K562 (cell line): ENCODE results near the gene HELZ. TPM values are rescaled to one million over a fixed set of nuclear protein-coding genes. Genes with fewer than 3 reads are reported as not detected.
A peak's percentile ranks its signal among the peaks of the same experiment; 100 is the strongest.

Experiments used
- BRD4 ChIP-seq: fragments of 200-600 bp; sonication (generic); IDR thresholded peaks from 2 replicates; pipeline ENCODE4 v1.6.1; 2017; ENCODE audit warnings: inconsistent platforms
- CBFA2T3 ChIP-seq: fragments of 450-650 bp; IDR thresholded peaks from 2 replicates; pipeline ENCODE4 v1.6.1; 2017
- CHD4 ChIP-seq: fragments of 200-600 bp; sonication (generic); IDR thresholded peaks from 3 replicates; pipeline ENCODE4 v1.6.1; 2012; ENCODE audit warnings: low read depth, mild to moderate bottlenecking, mixed read lengths, low read length, inconsistent platforms; ENCODE audit not compliant: insufficient read depth, insufficient replicate concordance, poor library complexity, severe bottlenecking
- ELK3 ChIP-seq: fragments of 450-650 bp; formaldehyde crosslinking; IDR thresholded peaks from 2 replicates; pipeline ENCODE4 v1.4.0; 2020; ENCODE audit warnings: mild to moderate bottlenecking
- EZH2 ChIP-seq: IDR thresholded peaks from 2 replicates; pipeline ENCODE4 v1.6.1; 2012; ENCODE audit warnings: low read depth, mild to moderate bottlenecking, inconsistent platforms, low read length, borderline replicate concordance
- FOXP4 ChIP-seq: sonication (generic); formaldehyde crosslinking; IDR thresholded peaks from 2 replicates; pipeline ENCODE4 v1.8.0; 2022; ENCODE audit warnings: mild to moderate bottlenecking, missing genetic modification reagents, borderline replicate concordance
- GATA2 ChIP-seq: sonication (generic); formaldehyde crosslinking; IDR thresholded peaks from 2 replicates; pipeline ENCODE4 v1.4.0; 2020; ENCODE audit warnings: mild to moderate bottlenecking, missing genetic modification reagents
- HDAC1 ChIP-seq, 2 experiments: fragments of 450-650 bp; IDR thresholded peaks; 2 replicates each; pipeline ENCODE4 v1.6.1; 2016 to 2017; ENCODE audit warnings: inconsistent platforms in 1 of 2, mild to moderate bottlenecking in 1 of 2, moderate library complexity in 1 of 2
- HDAC2 ChIP-seq: fragments of 450-650 bp; IDR thresholded peaks from 2 replicates; pipeline ENCODE4 v1.6.1; 2016; ENCODE audit warnings: mild to moderate bottlenecking
- KAT8 ChIP-seq: fragments of 450-650 bp; IDR thresholded peaks from 2 replicates; pipeline ENCODE4 v1.6.1; 2016; ENCODE audit warnings: low read depth, mild to moderate bottlenecking
- MLLT1 ChIP-seq, 2 experiments: fragments of 450-650 bp; IDR thresholded peaks; 2 replicates each; pipeline ENCODE4 v1.6.1; 2016
- MNT ChIP-seq, 2 experiments: fragments of 450-650 bp; conservative IDR thresholded peaks; 2 replicates each; pipeline ENCODE4 v1.6.1; 2017; ENCODE audit warnings: mild to moderate bottlenecking in 2 of 2, moderate library complexity in 2 of 2
- PKNOX1 ChIP-seq: fragments of 450-650 bp; IDR thresholded peaks from 2 replicates; pipeline ENCODE4 v1.6.1; 2016
- SETDB1 ChIP-seq: IDR thresholded peaks from one replicate; pipeline ENCODE4 v1.6.1; 2012; ENCODE audit warnings: low read length, control low read depth, inconsistent platforms
- SMARCE1 ChIP-seq: fragments of 450-650 bp; IDR thresholded peaks from 2 replicates; pipeline ENCODE4 v1.7.1; 2016; ENCODE audit warnings: mild to moderate bottlenecking
- ZBTB17 ChIP-seq: fragments of 450-650 bp; formaldehyde crosslinking; IDR thresholded peaks from 2 replicates; pipeline ENCODE4 v1.4.0; 2020; ENCODE audit warnings: mild to moderate bottlenecking
- ZBTB43 ChIP-seq: sonication (generic); formaldehyde crosslinking; IDR thresholded peaks from 2 replicates; pipeline ENCODE4 v1.8.0; 2023; ENCODE audit warnings: mild to moderate bottlenecking, missing genetic modification reagents
- ZNF41 ChIP-seq: fragments of 250-450 bp; sonication (Bioruptor Pico); conservative IDR thresholded peaks from 2 replicates; pipeline ENCODE4 v1.4.0; 2020; ENCODE audit warnings: mild to moderate bottlenecking
- ZNF431 ChIP-seq: sonication (generic); formaldehyde crosslinking; IDR thresholded peaks from 2 replicates; pipeline ENCODE4 v1.8.0; 2022; ENCODE audit warnings: mild to moderate bottlenecking, missing genetic modification reagents
- ZNF785 ChIP-seq: fragments of 250-450 bp; sonication (Bioruptor Pico); IDR thresholded peaks from 2 replicates; pipeline ENCODE4 v1.4.0; 2020; ENCODE audit warnings: mild to moderate bottlenecking
- polyA plus RNA-seq, 8 experiments: library from polyadenylated mRNA; depleted of rRNA in 4 of 8; stranded (reverse) in 5 of 8; unstranded in 3 of 8; fragments of >200 nt; fragmentation: Nextera tagmentation in 2 of 8; fragmentation: Illumina TruSeq in 1 of 8; extraction: Ambion mirVana in 2 of 8; extraction: Trizol in 1 of 8; gene quantifications; 2 replicates each; pipeline versions ENCODE4 v1.2.1 to v1.2.3, GENCODE V29; 2011 to 2014; ENCODE audit warnings: inconsistent platforms in 1 of 8, missing spikeins in 1 of 8
- total RNA-seq, 7 experiments: library from RNA; depleted of rRNA in 6 of 7; stranded (reverse); fragments of >200 nt in 6 of 7; fragmentation: Illumina TruSeq in 2 of 7; extraction: Trizol in 2 of 7; gene quantifications; 2 replicates each; pipeline versions ENCODE4 v1.2.1 to v1.2.3, GENCODE V29; 2011 to 2021; ENCODE audit warnings: low replicate concordance in 1 of 7

HELZ gene
- total and polyA plus RNA-seq, 9 of the 15 experiments (the other 6 are each of a cell fraction or from before 2014, with no cell fraction given) = 5.2 to 39.8 (median 17.3) TPM

GRCh38 chr17:67217446-67217845 is 27.6 kb downstream of the HELZ start (continued):
- peak; percentile 28; the same call in 1 of the 2 replicates for TF ChIP-seq PKNOX1
- no peak for TF ChIP-seq ZNF785 (CRISPR knock-in tag)
- TF ChIP-seq BRD4 = no peak
- TF ChIP-seq FOXP4 (CRISPR knock-in tag) = peak; percentile 82; the same call in 1 of the 2 replicates
- peak; percentile 64; the same call in 1 of the 2 replicates for TF ChIP-seq ZNF431 (CRISPR knock-in tag)
- no peak for TF ChIP-seq CHD4
- no peak for TF ChIP-seq ZBTB17
- TF ChIP-seq ZBTB43 (CRISPR knock-in tag) = no peak
- no peak for TF ChIP-seq KAT8
- no peak for TF ChIP-seq ELK3 (CRISPR knock-in tag)
- no peak for TF ChIP-seq ZNF41
- TF ChIP-seq SMARCE1 = 0 out of 2 replicates have a peak, but pooled peaks have one; percentile 32
- TF ChIP-seq GATA2 (CRISPR knock-in tag) = peak; percentile 45; the same call in 1 of the 2 replicates
- peak; percentile 39 to 73; a peak in 2 of 4 replicates for TF ChIP-seq MNT (conservative IDR thresholded peaks at IDR 0.05)
- peak; percentile 91 for TF ChIP-seq CBFA2T3
- TF ChIP-seq HDAC1 (IDR thresholded peaks at IDR 0.05) = peak in 1 of 2 experiments; percentile 77; a peak in 2 of 4 replicates
- peak in 1 of 2 experiments; percentile 28; a peak in 1 of 4 replicates for TF ChIP-seq MLLT1 (IDR thresholded peaks at IDR 0.05)
- TF ChIP-seq EZH2 = no peak
- TF ChIP-seq SETDB1 = no peak
- TF ChIP-seq HDAC2 = no peak
